GDM1 (cell line): Measurements from ENCODE around the gene ROM1.

Source experiments
- DNase-seq: peaks from one replicate; lab custom pipeline; 2025; lab: John Stamatoyannopoulos, UW

Gene ROM1

DNA sequence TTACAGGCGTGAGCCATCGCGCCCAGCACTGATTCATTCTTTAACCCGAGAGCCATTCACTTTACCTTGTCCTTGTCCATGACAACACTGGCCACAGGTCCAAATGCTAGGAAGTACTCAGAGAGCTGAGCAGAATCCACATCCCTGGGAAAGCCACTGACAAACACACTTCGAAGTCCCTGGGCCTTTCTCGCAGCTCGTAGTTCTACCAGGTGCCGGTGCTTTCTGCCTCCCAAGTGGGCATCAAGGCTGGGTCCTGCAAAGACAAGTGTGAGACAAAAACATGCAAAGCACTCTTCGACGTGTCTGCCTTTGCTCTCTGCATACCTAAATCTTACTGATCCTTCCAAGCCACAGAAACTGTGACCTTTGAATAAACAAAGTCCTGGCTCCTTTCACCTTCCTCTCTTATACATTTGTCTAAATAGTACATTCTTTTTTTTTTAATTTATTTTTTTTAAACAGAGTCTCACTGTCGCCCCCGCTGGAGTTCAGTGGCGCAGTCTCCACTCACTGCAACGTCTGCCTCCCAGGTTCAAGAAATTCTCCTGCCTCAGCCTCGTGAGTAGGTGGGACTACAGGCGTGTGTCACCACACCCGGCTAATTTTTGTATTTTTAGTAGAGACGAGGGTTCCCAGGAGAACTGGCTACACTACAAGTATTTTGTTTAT, 24.0 kb upstream of the ROM1 start:
- no peak for DNase-seq

DNA sequence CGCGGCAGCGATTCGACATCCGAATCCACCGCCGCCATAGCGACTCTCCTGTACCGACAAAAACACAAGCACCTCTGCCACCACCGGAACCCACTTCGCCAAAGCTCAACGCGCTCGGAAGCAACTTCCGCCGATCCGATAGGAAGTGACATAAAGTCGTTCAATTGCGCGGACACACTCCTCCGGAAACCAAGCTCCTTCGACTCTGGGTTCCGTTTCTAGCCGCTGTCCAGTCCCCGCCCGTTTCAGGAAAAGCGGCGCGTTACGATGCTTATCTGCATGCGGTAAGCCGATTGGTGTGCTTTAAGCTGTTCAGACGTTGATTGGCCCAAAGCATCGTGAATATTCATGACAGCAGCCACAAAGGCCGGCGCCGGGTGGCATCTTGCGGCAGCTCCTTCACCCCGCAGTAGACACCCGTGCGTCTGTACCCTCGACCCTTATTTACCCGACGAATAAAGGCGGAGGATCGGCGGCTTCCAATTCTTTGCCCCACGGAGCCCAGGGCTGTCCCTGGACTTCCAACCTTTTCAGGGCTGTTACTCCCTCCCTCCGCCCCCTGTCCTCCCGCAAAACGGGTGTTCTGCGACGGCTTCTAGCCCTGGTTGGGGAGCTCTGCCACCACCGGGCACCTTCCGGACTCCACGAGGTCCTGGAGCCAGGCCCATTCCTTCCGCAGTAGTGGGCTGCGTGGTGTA, 21.5 kb upstream of the ROM1 start, which contains the start of gene TUT1:
TSS of gene TUT1 (minus strand) at position 76 of the 698 bp plus-strand sequence. CDS start at position 38, 38 bp downstream.
- DNase-seq: peak; percentile 99

DNA sequence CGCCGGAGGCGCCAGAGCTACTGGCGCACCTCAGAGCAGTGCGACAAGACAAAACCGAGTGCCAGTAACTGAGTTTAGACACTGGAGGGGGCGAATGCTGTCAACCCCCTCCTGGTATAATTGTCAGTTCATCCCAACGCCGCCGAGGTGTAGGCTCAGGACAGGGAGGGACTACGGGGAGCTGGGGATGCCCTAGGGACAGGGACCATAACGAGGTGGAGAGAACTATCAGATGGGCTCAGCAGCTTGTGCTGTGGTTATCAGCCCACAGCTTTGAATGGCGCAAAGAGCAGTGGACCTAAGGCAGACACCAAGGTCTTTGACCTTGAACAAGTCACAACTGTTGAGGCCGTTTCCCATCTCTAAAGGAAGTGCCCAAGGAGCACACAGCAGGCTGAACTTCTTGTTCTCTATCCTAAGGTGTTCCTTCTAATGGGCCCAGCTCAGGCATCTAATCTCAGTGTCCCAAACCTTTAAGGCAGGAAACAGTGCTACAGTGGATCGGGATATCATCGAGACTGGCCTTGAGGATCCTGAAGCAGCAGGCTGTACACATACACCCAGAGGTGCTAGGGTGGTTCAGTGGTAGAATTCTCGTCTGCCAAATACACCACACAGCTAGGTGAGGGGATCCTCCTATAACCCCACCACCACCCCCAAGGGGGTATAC, 20.8 kb upstream of the ROM1 start:
- no peak for DNase-seq

DNA sequence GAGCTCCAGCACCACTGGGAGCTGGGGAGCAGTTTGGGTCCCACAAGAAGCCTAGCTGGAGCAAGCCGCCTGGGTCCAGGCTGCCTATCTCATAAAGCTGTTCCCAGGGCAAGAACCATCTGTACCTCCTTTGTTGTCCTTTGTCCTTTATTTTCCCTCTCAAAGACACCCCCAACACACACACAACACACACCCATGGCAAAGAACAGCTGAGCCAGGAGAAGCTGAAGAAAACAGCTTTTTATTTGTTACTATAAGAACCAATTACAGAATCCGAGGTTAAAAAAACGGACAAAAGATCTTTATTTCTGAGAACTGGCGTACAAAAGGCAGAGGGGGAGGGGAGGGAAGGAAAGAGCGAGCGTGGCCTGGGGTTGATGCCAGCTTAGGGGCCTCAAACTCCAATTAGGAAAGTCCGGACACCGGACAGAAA, 20.1 kb upstream of the ROM1 start:
- no peak for DNase-seq

DNA sequence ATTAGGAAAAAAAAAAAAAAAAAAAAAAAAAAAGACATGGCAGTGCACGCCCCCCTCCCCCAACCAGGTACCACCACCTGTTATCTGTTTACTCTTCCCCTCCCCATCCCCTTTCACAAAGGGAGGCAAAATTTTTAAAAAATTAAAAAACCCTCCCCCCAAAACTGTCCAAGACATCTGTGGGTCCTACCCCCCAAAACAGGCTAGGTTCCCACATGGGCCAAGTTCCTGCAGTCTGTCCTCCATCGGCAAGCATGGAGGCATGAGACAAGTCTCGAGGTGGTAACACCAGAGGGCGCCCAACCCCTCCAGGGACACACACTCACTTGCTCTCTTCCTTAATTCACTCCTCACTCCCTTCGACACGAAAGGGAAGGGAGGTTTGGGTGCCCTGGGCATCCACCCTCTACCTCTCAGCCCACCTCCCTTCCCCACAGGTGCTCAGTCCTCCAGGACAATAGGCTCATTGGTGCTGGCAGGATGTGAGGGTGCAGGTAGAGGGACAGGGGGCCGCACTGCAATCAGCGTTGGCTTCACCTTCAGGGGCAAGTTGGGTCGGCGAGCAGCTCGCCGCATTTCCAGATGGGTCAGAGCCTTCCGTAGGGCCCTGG, 19.5 kb upstream of the ROM1 start:
- DNase-seq: peak; percentile 74

DNA sequence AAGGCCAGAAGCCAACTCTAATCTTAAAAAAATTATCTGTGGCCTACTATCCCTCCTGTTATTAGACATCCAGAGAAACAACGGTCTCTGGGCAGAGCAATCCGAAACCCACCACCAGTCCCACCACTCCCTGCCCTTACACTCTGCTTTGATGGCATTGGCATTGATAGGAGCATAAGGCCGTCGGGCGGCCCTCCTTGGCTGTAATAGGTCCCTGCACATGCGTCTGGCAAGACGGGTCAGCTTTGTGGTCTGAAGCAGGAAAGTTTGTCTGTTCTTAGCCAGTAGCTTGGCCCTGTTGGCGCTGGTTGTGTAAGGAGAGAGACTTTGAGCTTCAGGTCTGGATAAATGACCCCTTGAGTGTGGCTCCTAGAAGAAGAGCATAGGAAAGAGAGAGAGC, 17.9 kb upstream of the ROM1 start:
- no peak for DNase-seq

DNA sequence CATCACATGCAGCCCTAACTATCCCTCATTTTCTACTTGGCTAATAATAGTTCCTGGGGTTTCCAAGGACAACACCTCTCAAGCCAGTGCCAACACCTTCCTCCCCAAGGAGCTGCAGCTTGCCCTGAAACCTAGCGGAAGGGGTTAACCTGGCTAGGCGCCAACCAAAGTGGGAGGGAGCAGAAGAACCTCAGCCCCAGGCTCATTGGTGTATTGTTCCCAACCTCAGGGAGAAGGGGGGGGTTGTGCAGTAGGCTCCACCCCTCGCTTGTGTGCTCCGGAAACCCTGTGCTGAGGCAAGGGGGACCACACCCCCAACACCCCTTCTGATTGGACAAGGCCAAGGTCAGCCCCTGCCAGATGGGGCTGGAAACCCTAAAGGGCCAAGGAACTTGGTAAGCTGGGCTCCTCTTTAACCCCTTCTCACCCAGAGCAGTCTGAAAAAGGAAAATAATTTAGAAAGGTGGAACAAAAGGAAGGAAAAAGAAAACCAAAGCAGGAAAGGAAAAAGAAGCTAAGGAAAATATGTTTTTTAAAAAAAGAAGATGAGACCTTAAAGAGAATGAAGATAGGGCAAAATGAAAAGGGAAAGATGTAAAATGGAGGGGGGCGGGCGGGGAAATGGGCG, 13.9 kb upstream of the ROM1 start:
- DNase-seq: peak; percentile 99

DNA sequence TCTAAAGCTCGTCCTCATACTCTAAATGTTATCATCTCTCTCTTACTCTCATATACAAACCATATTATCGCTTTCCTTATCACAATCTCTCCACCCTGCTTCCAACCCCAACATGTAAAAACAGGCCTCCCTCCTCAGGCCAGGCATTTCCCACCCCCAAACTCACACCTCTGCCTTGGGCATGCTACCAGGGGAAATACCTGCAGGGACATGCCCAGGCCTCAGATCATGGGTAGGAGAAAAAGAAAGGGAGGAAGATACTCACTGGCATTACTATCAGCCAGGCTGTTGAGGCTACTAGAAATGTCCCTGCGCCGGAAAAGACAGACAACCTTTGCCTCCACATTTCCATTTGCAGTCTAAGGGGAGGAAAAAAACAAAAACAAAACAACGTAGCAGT, 13.2 kb upstream of the ROM1 start:
- no peak for DNase-seq

DNA sequence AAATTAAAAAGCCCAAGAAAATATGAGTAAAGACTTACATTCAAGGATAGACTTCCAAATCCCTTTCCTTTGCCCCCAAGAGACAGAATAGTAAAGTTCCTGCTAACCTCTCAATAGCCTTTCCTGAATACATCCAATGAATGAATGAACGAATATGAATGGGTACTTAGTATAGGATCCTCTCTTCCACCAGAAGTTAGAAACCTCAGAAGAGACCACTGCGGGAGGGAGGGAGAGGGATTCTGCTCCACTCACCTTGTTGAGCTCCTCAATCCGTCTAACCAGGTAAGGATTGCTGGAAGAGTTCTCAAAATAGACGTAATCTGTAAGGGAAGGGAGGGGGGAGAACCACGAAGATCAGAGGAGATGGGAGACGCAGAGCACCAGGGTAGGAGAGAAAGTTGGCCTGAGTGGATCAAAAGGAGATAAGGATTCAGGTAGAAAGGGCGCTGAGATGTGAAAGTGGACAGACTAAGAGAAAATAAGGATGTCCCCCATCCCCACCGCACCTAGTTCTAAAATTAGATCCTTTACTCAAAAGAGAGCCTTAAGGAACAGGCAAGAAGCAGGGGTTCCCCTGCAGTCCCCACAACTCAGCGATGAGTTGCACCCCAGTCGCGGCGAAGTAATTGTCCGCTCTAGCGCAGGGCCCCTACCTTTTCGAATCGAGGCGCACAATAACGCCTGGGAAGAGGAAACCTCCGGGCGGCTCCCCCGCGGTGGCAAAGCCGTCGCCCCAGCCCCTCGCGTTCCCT, 12.5 kb upstream of the ROM1 start:
- no peak for DNase-seq

DNA sequence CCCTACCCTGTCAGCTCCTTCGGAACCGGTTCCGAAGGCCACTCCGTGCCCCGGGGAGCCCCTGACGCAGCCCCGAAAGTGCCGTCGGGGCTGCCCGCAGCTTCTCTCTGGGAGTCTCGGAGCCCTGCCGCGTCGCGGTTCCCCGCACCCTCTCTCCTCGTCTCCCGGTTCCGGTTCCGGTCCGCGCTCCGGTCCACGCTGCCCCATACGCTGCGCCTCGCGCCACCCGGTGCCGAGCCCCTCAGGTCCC, 12.0 kb upstream of the ROM1 start:
- DNase-seq: peak; percentile 7

DNA sequence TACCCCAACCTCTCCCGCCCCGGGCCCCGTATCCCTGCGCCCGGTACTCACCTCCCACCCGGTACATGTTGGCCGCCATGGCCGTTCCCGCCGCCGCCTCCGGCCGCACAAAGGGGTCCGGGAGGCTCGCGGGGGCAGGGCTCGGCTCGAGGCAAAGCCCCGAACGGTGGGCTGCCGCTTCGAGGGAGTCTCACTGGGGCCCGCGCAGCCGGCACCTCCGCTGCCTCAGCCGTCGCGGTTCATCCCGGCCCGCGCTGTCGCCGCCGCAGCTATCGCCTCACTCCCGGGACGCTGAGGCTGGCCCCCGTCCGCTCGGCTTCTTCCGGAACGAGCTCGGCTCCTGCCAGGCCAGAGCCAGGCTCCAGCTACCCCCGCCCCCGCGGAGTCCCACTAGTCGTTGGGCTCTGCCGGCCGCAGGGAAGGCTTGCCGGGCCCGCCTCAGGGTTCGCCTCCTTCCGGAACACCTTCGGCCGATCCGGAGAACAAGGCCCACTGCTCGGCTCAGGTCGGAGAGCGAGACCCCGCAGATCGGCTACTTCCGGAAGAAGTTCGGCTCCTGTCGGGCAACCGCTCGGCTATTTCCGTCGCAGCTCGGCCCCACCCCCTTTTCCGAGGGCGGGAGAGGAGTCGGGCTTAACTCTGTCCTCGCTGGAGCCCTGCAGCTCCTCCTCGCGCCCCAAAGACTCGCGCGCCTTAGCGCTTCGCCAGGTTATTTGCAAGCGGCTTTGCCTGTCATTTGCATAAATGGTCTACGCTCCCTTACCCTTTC, 11.5 kb upstream of the ROM1 start, which contains the start of gene MTA2:
TSS of gene MTA2 (minus strand) at position 494 of the 769 bp plus-strand sequence. CDS start at position 79, 415 bp downstream.
- peak; percentile 96 for DNase-seq

DNA sequence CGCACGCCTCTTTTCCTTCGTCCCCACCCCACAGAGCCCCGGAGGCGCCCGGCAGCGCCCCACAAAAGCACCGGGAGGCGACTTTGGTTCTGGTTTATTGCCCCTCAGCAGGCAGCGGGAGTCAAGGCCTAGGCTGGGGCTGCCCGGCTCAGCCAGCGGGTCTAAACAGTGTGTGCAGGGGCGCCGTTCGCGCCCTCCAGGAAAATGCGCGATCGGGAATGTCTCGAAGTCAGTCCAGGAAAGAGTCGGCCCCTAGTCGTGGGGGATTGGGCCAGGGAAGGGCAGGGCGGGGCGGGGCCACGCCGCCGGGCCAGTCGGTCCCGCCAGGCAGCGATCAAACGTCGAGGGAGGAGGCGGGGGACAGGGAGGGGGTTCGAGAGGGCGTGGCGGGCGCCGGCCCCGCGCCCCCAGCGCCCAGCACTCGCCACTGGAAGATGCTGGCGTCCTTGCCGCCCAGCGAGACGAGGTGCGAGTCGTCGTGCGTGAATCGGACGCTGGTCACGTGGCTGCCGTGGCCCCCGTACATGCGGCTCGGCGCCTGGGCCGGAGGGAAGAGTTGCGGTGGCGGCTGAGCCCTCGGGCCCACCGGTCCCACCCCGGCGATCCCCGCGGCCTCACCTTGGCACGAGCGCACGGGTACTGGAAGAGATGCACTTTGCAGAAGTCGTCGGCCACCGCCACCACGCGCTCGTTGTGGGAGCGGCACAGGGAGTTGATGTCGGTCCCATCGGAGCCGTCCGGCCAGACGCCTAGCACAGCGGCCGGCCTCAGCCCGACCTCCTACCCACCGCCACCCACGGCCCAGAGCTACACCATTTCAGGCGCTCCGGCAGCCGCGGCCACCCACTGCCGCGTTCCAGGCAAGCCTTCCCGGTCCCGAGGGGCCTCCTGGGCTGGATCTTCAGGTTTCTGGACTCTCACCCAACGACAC, 10.7 kb upstream of the ROM1 start:
- DNase-seq: no peak

DNA sequence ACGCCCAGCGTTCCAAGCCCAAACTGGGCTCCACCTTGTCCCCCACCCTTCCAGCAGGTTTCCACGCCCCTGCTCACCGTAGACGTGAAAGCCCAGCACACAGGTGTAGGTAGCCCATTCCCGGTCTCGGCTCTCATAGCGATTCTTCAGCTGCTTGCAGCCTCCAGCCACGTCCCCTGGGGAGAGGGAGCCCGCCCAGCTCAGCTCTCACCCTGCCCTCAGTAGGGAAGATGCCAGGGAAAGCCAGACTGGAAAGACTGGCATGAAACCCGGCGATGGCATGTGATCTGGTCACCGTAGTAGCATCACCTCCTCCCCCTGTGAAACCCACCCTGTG, 10.0 kb upstream of the ROM1 start:
- DNase-seq: no peak

DNA sequence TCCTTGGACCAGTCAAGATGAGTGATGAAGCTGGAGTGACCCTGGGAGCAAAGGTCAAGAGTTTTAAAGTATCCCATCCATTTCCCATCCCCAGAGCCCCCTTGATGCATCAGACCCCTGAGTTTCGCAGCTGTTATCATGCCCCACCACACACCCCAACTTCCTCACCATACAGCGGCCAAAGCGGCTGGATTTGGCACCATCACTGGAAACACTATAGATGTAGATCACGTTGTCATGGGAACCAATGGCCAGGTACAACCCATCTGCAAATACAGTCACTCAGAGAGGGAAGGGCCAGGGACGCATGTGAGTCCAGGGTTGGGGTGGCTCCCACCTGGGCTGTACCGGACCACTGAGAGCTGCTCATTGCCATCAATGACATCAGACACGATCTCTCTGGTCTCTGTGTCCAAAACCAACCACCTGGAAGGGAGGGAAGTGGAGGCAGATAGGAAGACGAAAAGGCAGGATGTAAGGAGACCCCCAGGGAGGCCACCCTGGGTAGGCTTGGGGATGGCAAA, 9.2 kb upstream of the ROM1 start:
- no peak for DNase-seq

DNA sequence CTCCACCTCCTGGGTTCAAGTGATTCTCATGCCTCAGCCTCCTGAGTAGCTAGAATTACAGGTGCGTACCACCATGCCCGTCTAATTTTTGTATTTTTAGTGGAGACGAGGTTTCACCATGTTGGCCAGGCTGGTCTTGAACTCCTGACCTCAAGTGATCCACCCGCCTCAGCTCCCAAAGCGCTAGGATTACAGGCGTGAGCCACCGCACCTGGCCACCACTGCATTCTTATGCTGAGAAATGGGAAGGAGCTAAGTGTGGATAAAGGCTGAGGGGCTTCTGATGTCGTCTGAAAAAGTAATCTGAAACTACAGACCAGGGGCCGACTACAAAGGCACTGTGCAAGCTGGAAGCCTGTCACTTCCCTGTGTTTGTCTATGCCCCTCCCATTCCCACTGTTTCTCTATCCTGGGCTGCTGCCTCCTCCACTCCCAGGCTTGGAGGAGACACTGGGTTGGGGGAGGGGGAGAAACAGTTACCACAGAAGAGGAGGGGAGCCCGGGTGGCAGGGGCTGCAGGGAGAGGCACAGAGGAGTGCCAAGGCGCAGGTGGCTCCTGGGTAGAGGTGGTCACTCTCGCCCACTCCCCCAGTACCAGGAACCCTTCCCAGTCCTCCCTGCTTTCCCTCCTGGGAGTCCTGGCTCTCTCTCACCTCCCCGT, 8.5 kb upstream of the ROM1 start:
- DNase-seq: no peak

DNA sequence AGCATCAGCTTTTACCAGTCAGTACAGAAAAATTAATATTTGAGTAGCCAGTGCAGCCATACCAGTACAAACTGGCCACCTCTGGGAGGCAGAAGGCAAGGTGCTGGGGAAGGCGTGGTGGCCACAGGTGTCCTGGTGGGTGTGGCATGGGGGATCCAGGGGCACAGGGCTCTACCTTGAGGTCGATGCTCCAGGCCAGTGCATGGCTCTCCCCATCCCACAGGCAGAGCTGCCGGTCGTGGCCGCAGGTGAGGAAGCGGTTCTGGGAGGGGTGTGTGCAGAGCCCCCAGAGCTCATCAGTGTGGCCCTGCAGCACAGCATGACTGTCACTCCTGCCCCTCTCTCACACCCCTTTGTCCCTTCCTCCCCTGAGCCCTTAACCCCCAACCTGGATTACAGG, 7.6 kb upstream of the ROM1 start:
- no peak for DNase-seq

DNA sequence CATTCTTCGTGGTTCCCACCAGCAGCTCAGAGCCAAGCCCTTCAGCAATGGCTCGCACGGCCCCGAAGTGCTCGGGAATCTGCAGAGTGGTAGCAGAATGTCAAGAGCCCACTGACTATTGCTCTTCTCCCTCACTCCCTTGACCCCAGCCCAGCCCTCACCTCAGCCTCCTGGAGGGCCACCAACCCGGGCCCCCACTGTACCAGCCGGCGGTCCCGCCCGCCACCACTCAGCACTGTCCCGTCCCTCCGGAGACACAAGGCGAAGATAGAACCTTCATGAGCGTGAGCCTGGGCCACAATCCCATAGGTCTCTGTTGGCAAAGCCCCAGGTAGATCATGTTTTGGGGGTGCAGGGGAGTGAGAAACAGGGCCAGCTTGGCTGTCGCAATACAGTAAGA, 7.2 kb upstream of the ROM1 start:
- no peak for DNase-seq

DNA sequence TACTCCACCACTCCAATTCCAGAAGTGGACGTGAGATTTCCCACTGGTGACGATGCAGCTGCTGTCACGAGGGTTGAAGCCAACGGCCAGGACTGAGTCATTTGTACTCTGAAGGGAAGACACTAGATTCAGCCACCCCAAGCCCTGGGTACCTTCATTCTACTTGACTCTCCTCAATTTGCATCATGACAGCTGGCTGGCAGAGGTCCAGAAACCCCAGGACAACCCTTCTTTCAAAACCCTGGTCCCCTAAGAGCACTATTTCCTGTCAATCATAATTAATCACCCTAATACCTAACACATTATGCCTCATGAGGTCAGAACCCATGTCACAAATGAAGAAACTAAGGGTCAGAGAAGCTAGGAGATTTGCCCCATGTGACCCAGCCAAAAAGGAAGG, 5.3 kb upstream of the ROM1 start:
- no peak for DNase-seq

DNA sequence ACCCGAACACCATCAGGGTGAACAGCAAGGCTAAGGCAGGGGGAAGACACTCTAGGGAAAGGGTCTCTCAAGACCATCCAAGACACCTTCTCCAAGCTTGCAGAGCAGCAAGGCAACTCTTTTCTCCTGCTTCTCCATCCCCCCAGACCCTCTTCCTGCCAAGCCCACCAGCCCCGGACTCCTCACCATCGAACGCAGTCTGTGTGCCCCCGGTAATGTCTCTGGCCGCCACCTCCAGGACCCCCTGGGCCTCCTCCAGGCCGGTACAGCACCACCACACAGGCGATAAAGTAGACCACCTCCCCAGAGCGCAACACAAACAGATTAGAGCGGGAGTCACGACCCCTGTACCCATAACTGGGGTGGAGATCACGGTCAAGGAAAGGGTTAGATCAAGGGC, 4.3 kb upstream of the ROM1 start:
- no peak for DNase-seq
